HG02943 (cell line): Measurements from ENCODE around the gene SDR42E1.

ENCODE experiments used
- ATAC-seq: cut with Tn5 transposase; IDR thresholded peaks from one replicate; pipeline ENCODE4 v1.9.1; 2021; ENCODE audit warnings: mild to moderate bottlenecking, low read depth, moderate library complexity; ENCODE audit not compliant: unreplicated experiment

The SDR42E1 gene, protein sequence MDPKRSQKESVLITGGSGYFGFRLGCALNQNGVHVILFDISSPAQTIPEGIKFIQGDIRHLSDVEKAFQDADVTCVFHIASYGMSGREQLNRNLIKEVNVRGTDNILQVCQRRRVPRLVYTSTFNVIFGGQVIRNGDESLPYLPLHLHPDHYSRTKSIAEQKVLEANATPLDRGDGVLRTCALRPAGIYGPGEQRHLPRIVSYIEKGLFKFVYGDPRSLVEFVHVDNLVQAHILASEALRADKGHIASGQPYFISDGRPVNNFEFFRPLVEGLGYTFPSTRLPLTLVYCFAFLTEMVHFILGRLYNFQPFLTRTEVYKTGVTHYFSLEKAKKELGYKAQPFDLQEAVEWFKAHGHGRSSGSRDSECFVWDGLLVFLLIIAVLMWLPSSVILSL

DNA sequence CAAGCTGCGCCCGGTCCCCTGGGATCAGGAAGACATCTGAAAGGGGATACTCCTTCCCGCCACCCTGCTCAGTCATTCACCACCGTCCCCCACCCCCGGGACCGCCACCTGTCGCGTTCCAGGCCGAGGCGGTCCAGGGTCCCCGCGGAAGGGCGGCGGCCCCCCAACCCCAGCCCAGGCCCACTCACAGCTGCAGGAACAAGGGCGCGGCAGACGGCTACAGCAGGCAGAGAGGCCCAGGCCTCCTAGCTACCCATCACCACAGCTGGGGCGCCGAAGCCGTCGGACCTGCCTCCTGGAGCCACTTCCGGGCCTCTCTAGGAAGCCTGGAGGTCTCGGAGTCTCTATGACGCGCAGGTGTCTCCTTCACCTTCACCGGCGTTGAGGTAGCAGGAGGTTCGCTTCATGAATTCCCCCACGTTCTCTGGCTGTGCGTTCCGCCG is at the start of gene SDR42E1:
Gene SDR42E1, minus strand, starts transcription at position 272 of the 443 bp plus-strand sequence. CDS start 10,612 bp downstream, outside the sequence.
- ATAC-seq = peak; percentile 96

DNA sequence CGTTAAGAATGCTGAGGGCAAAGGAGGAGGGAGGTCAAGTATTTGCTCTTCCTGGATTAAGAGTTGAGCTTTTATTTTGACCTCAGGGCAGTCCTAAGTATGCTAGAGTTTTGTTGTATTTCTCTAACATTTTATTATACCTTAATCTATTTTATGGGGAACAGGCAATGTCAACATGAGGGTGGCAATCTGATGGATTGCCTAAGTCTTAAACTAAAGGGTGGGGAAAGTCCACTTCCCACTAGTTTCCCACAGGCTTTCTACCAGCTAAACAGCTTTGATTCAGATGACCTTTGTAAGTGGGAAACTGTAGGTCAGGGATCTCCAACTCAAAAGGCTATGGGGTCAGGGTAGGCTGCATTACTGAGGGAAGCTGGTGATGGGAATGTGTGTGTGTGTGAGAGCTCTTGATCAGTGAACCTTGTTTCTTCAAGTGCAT is 48.7 kb upstream of the SDR42E1 start:
- no peak for ATAC-seq

DNA sequence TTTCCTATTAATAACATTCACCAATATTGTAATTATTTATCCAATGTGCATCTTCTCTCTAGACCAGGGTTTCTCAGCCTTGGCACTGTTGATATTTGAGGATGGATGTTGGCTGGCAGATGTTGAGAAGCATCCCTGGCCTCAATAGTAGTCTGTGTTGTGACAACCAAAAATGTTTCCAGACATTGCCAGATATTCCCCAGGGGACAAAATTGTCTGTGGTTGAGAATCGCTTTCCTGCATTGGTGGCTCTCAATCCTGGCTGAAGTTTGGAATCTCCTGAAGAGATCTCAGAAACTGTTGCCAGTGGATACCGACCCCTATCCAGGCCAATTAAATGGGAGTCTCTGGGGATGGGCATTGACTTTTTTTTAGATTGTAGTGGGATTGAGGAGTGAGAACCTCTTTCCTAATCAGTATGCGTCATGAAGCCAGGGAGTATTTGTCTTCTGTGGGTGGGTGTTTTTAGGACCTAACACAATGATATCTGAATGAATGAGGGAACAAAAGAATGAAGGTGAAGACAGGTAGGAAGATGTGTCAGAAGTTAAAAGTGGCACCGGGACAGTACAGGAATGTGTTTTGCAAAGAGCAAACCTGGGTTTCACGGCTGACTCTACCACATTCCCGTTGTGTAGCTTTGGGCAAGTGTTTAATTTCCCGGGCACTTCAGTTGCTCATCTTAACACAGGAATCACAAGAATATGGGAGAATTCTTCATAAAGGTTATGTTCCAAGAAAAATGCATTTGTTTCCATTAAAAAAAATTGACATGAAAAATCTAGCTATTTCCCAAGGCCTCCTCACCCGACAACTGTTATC is 48.1 kb upstream of the SDR42E1 start:
- ATAC-seq = no peak

DNA sequence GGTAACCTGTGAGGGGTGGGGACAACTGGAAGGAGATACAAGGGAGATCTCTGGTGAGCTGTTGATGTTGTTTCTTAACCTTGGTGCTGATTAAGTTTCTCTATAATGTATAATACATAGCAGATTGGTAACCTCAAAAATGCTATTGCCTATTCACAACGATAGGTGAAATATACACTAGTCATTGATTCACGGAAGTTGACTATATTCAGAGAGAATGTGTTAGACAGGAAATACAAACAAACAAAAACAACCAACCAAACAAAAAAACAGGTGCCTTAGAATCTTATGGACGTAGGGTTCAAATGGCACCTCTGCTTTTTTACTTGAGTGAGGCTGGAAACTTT is 45.3 kb upstream of the SDR42E1 start:
- no peak for ATAC-seq

DNA sequence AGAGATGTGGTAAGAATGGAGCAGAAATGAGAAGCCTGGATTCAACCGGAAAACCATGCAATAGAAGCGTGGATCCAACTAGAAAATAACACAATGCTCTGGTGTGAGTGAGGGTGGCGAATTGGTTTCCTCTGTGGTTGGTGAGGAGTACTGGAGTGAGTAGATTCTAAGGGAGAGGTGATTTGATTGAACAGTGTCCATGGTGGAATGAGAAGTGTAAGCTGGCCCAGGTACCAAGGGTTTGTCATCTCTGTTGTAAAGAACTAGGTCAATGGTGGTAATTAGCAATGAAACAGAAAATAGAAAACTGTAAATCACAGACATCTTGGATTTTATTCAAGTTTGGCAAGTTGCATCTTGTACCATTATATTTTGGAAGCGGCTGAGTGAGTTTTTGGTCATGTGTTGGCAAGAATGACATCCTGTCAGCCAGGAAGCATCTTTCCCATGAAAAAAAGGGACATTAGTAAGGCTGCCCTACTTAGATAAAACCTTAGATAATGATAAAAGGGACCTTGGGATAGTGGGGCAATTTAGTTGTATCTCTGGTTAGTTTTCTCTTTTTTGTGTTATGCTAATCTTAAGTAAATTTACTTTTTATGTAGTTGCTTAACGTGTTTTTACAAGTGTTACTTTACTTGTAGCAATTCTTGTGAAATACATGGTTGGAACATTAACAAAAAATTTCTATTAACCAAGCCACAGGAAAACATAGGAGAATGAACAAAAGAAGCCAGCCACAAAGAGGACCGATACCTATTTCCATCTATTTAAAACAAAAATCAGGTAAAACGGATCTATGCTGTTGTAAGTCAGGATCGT is 44.7 kb upstream of the SDR42E1 start:
- ATAC-seq = no peak

DNA sequence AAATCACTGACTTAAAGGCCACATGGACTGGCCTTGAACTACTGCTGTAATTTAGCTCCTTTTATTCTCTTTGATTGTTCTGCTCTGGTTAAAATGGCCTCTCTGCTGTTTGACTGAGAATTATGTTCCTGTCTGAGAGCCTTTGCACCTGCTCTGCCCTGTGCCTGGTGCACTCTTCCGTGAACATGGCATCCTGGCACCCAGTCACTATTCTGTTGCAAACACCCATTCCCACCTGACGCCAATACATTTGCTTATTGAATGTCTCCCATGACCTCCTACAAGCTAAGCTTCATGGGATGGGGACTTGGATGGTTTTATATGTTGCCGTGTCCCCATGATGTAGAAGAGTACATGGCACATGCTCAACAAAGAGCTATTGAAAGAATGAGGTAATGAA is 43.8 kb upstream of the SDR42E1 start:
- ATAC-seq = no peak

DNA sequence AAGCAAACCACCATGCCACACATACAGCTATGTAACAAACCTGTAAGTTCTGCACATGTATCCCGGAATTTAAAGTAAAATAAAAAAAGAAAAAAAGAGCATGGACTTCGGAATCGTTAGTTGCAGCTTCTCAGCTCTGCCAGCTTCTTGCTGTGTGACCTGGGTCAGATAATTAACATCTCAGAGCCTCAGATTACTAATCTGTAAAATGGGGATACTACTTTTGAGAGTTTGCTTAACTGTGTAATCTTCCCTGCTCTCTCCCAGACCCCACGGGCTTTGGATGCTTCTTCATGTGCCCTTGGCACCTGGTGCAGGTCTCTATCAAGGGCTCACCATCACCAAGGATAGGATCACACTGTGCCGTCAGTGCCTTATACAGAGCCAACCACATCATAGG is 40.4 kb upstream of the SDR42E1 start:
- no peak for ATAC-seq

DNA sequence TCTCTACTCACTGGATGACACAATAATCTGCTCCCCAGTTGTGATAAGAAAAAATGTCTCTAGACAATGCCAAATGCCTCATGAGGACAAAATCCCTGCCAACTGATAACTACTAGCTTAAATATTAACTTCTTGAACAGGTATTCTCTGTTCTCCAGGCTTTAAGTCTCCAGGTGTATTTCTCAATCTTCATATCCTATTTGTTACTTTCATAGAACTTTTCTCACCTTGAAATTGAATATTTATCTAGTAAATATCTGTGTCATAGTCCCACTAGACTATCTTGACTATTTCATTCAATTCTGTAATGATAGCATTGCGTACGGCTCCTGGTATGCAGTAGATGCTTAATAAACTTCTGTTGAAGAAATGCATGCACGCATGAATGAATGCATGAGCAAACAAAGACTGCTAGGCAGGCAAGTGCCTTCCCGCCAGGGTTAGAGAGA is 39.7 kb upstream of the SDR42E1 start:
- no peak for ATAC-seq

DNA sequence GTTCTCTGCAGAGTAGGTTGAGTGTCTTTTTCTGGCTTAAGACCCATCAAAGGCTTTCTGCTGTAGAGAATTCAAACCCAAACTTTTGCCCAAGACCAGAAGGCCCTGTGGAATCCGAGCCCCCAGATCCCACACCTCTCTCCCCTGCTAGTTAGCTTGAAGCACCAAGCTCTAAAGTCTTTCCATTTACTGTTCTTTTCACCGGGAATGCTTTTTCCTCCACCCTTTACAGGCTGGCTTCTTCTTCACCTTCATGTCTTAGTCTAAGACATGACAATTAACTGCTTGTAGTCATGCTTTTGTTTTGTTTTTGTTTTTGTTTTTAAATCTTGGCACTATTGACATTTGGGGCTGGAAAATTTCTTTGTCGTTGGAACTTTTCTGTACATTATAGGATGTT is 39.2 kb upstream of the SDR42E1 start:
- ATAC-seq = no peak

DNA sequence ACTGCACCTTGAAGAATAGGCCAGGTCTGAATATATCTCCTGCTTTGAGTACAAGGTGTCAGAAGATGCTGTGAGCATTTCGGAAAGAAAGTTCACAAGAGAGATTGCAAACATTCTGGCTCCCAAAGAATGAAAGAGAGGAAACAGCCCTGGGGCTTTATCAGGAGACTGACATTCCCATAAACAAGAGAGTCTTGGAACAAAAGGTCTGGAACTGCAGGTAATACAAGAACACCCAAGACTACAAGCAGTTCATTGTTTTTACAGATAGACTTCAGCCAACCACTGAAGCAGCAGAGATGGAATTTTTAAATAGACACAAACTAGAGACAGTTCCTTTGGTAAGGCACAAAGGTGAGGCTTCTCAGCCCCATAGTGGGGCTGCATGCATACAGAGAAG is 38.2 kb upstream of the SDR42E1 start:
- no peak for ATAC-seq

DNA sequence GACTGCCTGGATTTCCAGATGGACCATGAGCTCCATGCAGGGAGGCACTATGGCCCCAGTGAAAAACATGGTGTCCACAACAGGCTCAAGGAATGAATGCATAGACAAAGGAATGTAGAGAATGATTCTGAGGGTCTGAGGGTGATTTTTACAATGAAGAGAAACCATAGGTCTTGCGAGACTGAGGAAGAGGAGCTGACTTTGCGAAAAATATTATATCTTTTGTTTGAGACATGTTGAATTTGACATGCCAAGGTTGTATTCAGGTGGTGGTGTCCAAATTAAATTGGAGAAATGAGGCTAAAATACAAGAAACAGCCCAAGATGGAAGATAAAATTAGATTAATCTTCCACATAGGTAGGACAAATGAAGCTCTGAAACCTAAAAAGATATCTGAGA is 36.5 kb upstream of the SDR42E1 start:
- no peak for ATAC-seq

DNA sequence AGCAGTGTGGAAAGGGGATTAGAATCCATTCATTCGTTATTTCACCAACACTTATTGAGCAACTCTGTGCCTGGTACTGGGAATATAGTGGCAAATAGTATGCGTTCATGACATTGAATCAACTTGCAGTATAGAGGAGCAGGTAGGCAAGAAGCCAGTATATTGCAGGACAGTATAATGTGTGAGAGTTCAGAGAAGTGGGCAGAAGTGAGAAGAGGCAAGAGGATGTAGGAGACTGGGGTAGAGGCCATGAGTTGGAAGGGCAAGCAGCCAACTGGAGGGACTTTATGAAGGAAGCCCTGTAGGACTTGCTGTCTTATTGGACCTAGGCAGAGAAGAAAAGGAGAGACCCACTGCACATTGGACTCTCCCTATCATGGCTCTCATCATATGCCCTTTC is 36.1 kb upstream of the SDR42E1 start:
- no peak for ATAC-seq

DNA sequence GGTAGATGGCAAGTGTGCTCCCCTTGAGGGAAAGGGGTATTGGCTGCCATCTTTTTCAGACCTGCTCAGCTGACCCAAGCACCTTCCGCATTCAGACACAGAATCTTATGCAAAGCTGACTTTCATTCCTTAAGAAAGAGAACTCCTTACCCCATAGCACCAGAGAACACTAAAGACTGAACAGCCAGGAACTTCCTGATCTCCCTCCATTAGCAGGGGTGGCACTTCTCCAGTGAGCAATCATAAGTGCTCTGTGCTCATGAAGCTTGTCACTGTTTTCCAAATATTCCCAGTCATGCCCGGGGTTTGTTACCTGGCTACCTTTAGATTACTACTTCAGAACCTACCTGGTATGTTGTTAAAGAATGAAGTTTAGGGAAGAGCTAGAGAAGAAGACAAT is 35.7 kb upstream of the SDR42E1 start:
- no peak for ATAC-seq

DNA sequence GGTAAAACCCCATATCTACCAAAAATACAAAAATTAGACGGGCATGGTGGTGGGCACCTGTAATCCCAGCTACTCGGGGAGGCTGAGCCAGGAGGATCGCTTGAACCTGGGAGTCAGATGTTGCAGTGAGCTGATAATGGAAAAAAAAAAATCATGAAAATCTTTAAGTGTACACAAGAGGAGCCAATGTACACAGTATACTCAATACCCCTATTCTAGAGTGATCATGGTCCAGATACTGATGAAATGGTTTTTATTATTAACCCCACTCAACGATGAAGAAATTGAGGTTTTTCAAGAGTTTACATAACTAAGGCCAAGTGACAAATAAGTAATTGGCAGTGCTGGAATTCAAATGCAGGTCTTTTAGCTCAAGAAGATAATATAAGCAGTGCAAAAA is 35.3 kb upstream of the SDR42E1 start:
- ATAC-seq = no peak

DNA sequence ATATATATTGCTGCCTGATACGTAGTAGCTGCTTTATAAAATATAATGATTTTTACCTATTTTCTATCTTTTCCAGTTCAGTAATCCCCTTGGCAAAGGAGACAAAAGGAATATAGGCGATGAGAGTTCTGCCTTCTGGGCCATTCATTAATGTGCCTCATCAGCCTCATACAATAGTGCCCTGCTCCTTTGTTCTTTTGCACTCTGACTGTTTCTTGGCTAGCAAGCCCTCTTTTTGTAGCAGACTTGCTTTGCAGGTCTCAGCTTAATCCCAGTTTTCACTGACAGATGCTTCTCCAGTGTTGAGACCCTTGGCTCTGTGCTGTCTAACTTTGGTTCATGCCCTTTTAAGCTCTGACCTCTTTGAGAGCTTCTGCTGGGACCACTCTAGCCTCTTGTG is 34.2 kb upstream of the SDR42E1 start:
- ATAC-seq = no peak

DNA sequence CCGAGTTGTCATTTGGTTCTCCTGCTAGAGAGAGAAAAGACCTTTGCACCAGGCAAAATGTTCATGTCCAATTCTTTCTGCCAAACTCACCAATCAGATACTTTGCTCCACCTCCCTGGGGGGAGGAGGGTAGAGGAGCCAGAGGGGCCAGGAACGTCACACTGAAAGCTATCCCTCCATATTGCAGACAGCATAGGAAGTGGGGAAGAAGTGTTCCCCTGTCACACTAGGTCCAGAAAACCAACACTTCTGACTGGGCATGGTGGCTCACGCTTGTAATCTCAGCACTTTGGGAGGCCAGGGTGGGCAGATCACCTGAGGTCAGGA is 33.3 kb upstream of the SDR42E1 start:
- no peak for ATAC-seq

DNA sequence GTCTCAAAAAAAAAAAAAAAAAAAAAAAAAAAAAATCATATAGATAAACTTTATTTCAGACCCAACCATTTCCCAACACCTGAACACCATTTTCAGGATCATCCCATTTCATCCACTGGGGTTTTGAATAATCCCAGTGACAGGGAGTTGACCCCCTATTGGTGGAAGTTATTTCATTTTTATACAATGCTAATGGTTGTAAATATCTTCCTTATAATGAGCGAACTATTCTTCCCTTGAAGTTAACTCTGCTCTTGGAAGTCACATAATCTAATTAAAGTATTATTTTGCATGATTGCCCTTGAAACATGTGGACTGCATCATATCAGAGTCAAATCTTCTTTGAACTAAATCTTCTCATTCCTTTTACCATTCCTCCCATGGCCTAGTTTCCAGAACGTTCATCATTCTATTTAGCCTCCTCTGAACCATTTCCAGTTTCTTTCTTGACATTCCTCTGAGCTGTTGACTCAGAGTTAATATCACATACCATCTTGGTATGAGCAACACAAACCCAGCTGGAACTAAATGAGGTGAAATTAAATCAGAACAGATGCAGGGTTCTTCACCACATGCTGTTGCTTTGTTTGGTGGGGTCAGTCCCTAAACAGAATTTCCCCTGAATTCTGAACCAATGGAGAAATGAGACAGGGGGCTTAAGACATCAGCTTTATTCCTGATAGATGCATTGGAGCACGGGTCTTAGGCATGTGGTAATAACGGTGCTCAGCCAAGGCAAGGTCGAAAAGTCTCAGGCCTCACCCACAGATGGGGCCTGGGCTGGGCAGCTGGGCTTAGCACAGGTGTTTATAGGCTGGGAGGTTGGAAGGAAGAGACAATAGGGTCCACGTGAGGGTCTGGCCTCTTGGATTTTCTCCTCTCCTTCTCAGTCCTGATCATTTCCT is 32.7 kb upstream of the SDR42E1 start:
- no peak for ATAC-seq

DNA sequence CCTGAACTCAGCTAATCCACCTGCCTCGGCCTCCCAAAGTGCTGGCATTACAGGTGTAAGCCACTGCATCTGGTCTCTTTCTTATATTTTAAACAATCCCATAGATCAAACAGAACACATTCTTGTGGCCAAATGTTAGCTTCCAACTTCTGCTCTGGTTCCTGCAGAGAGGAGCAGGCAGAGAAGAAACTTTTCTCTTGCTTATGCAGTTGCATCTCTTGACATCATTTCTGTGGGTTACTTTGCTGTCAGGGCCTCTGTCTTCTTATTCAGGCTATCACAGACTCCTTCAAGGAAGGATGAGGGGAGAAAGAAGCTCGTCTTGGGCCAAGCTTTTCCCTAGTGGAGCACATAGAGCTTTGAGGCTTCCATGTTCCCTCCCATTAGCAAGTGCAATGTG is 31.6 kb upstream of the SDR42E1 start:
- ATAC-seq = no peak

DNA sequence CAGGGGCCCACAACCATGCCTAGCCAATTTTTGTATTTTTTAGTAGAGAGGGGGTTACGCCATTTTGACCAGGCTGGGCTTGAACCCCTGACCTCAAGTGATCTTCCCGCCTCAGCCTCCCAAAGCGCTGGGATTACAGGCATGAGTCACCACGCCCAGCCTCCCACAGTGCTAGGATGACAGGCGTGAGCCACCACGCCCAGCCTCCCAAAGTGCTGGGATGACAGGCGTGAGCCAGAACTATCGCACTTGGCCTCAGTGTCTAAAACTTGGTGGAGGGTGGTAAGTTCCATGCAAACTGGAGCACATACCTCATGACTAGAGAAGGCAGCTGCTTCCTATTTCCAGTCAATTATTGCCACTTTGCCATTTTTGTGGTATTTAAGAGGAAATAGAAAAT is 30.9 kb upstream of the SDR42E1 start:
- ATAC-seq = no peak

DNA sequence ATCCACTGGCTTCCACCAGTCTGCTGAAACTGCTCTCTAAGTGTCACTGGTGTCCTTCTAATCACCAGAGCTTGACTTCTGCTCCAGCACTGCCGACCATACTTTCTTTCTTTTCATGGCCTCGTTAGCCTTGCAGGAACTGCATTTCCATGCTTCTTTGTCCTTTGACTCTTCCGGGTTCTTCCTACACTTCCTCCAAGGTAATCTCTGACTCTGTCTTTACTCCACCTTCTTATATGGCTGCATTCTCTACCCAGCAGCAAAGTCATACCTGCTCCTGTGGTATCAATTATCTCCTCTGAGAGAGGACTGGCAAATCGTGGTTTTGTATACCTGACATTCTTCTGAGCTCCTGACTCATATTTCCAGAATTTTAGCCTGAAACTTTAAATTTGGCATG is 30.3 kb upstream of the SDR42E1 start:
- ATAC-seq = no peak
